B cell (primary cell): Measurements from ENCODE around the gene MPP2. TPM values are rescaled to one million over a fixed set of nuclear protein-coding genes. Genes with fewer than 3 reads are reported as not detected.

Experiments
- ATAC-seq: fragments of 200-7000 bp; cut with Tn5 transposase; one replicate; pipeline ENCODE4 v1.10.0; 2021; ENCODE audit warnings: low read depth, mild to moderate bottlenecking, moderate number of reproducible peaks, moderate library complexity
- CTCF ChIA-PET: fragments of 350-600 bp; sonication (Branson Sonifier 250); formaldehyde crosslinking; loops from one replicate; lab custom pipeline; 2021; ENCODE audit warnings: antibody characterized with exemption, inconsistent platforms; lab: Charles Lee
- POLR2A ChIA-PET: fragments of 350-600 bp; sonication (Branson Sonifier 250); formaldehyde crosslinking; loops from one replicate; lab custom pipeline; 2021; ENCODE audit warnings: antibody characterized with exemption; lab: Charles Lee
- DNase-seq: peaks from one replicate; pipeline ENCODE4 v3.0.0; 2013
- H2AFZ ChIP-seq: 2 replicates; pipeline ENCODE4 v1.6.1; 2012; ENCODE audit warnings: mild to moderate bottlenecking, low read depth, low read length; ENCODE audit not compliant: insufficient read depth, poor library complexity, severe bottlenecking
- H3K27ac ChIP-seq, 2 donors: 1 replicate in 1 of 2; 2 replicates in 1 of 2; pipeline ENCODE4 v1.5.1; 2012 to 2013; ENCODE audit warnings: low read length in 2 of 2, mild to moderate bottlenecking in 2 of 2, moderate library complexity in 1 of 2
- H3K27me3 ChIP-seq, 4 experiments: fragments of 200-600 bp in 1 of 4; sonication (generic) in 1 of 4; replicated peaks in 1 of 4; 1 replicate in 2 of 4; 2 replicates in 2 of 4; pipeline versions ENCODE4 v1.6.1 to v1.7.0; 2013 to 2016; ENCODE audit warnings: low read length in 3 of 4, mild to moderate bottlenecking in 2 of 4, mixed read lengths in 1 of 4, moderate library complexity in 1 of 4; ENCODE audit not compliant: insufficient read depth in 4 of 4, control insufficient read depth in 3 of 4; ENCODE audit errors: control extremely low read depth in 1 of 4
- H3K36me3 ChIP-seq, 2 experiments: replicated peaks in 1 of 2; 1 replicate in 1 of 2; 2 replicates in 1 of 2; pipeline versions ENCODE4 v1.6.1 to v1.7.1; 2013; ENCODE audit warnings: low read length in 1 of 2; ENCODE audit not compliant: insufficient read depth in 2 of 2, control insufficient read depth in 1 of 2; ENCODE audit errors: control extremely low read depth in 1 of 2, extremely low read depth in 1 of 2
- H3K4me1 ChIP-seq, 2 donors: fragments of 200-600 bp in 1 of 2; sonication (generic) in 1 of 2; 1 replicate in 1 of 2; 2 replicates in 1 of 2; pipeline versions ENCODE4 v1.5.1 to v1.6.1; 2013 to 2017; ENCODE audit warnings: low read length in 2 of 2; ENCODE audit not compliant: control insufficient read depth in 2 of 2, insufficient read depth in 2 of 2
- H3K4me2 ChIP-seq: replicated peaks from 2 replicates; pipeline ENCODE3; 2012; ENCODE audit warnings: mild to moderate bottlenecking, low read depth, low read length; ENCODE audit not compliant: poor library complexity, severe bottlenecking
- H3K4me3 ChIP-seq, 5 experiments: fragments of 200-600 bp in 1 of 5; sonication (generic) in 1 of 5; 1 replicate in 3 of 5; 2 replicates in 2 of 5; pipeline versions ENCODE4 v1.5.1 to v1.7.0; 2011 to 2016; ENCODE audit warnings: low read length in 4 of 5, mild to moderate bottlenecking in 4 of 5, low read depth in 2 of 5, control low read depth in 1 of 5, moderate library complexity in 1 of 5; ENCODE audit not compliant: insufficient read depth in 1 of 5; ENCODE audit errors: control extremely low read depth in 1 of 5, extremely low read depth in 1 of 5
- H3K79me2 ChIP-seq: fragments of 200-600 bp; sonication (generic); one replicate; pipeline ENCODE4 v1.6.0; 2016; ENCODE audit warnings: low read length; ENCODE audit not compliant: control insufficient read depth, insufficient read depth
- H3K9ac ChIP-seq: fragments of 200-600 bp; sonication (generic); 2 replicates; pipeline ENCODE4 v1.6.1; 2017; ENCODE audit warnings: mild to moderate bottlenecking, low read length, moderate library complexity
- H3K9me3 ChIP-seq, 3 donors: one replicate each; pipeline versions ENCODE4 v1.6.1 to v1.7.1; 2013; ENCODE audit warnings: low read length in 2 of 3; ENCODE audit not compliant: control insufficient read depth in 2 of 3, insufficient read depth in 1 of 3; ENCODE audit errors: control extremely low read depth in 1 of 3
- H4K20me1 ChIP-seq: 2 replicates; pipeline ENCODE4 v1.6.0; 2012; ENCODE audit warnings: mild to moderate bottlenecking, low read length; ENCODE audit not compliant: insufficient read depth, control insufficient read depth, poor library complexity, severe bottlenecking
- H3K27ac Mint-ChIP-seq: one replicate; pipeline ENCODE4 v1.8.0; 2021; ENCODE audit warnings: mixed read lengths
- H3K27me3 Mint-ChIP-seq: one replicate; pipeline ENCODE4 v1.8.0; 2021; ENCODE audit warnings: mixed read lengths
- H3K4me1 Mint-ChIP-seq: one replicate; pipeline ENCODE4 v1.8.0; 2021; ENCODE audit warnings: mixed read lengths
- H3K4me3 Mint-ChIP-seq: one replicate; pipeline ENCODE4 v1.8.0; 2021; ENCODE audit warnings: mixed read lengths
- H3K9me3 Mint-ChIP-seq: one replicate; pipeline ENCODE4 v1.8.0; 2022; ENCODE audit warnings: mixed read lengths; ENCODE audit not compliant: insufficient read depth
- EZH2 ChIP-seq: IDR thresholded peaks from 2 replicates; pipeline ENCODE4 v1.6.1; 2012; ENCODE audit warnings: borderline replicate concordance, low read depth, mild to moderate bottlenecking, moderate library complexity, low read length; ENCODE audit not compliant: insufficient read depth, poor library complexity, severe bottlenecking
- WGBS: methylation state at CpG from one replicate; pipeline ENCODE4 v1.1.5; 2013; ENCODE audit warnings: missing lambda C conversion rate; ENCODE audit not compliant: insufficient coverage; 5-methylcytosine and 5-hydroxymethylcytosine counted together
- intact Hi-C: fragments of 100-400 bp; cut with micrococcal nuclease; formaldehyde crosslinking; loops from one replicate; pipeline ENCODE4 v1.10.0; 2022
- polyA plus RNA-seq: library from polyadenylated mRNA; depleted of rRNA; stranded (reverse); fragments of >200 nt; gene quantifications from 2 replicates; pipeline ENCODE4 v1.2.3, GENCODE V29; 2012
- total RNA-seq, 2 donors: library from RNA; stranded (reverse); fragments of 120-200 nt in 1 of 2; gene quantifications; 1 replicate in 1 of 2; 2 replicates in 1 of 2; pipeline versions ENCODE4 v1.2.3 to v1.2.4, GENCODE V29; 2013 to 2022
- TF ChIP-seq, protein P1 (sequence below): fragments of 200-600 bp; IDR thresholded peaks from one replicate; pipeline ENCODE4 v1.8.0; 2022; ENCODE audit warnings: antibody characterized with exemption, mild to moderate bottlenecking

MPP2 gene
- total and polyA plus RNA-seq, 2 donors (not counting 1 experiment from before 2014, with no cell fraction given), result 0.15 TPM; not detected in 1

GRCh38 chr17:43890240-43890639 is 17.1 kb downstream of the MPP2 start:
- no peak overlapping the region for H3K4me3 Mint-ChIP-seq
- H3K9me3 Mint-ChIP-seq, result no peaks in the 10 kb centered on the region
- no peaks in the 10 kb centered on the region for H3K36me3 ChIP-seq
- no peak overlapping the region for H2AFZ ChIP-seq
- no peaks in the 10 kb centered on the region for H3K4me1 Mint-ChIP-seq
- H3K27ac ChIP-seq, result no peak overlapping the region
- peaks cover 5% of the 10 kb centered on the region for H3K27me3 Mint-ChIP-seq
- POLR2A ChIA-PET, result no interaction called here
- H3K9ac ChIP-seq, result no peak overlapping the region
- no peak for DNase-seq
- no peaks in the 10 kb centered on the region for H4K20me1 ChIP-seq
- no peaks in the 10 kb centered on the region for H3K9me3 ChIP-seq
- H3K27me3 ChIP-seq, result peaks cover 0 to 10% (median 0%) of the 10 kb centered on the region in 4 experiments
- no CpG with 5 or more reads among the region's 1 CpG for WGBS
- no peaks in the 10 kb centered on the region for H3K4me1 ChIP-seq
- no peak overlapping the region for H3K4me3 ChIP-seq
- CTCF ChIA-PET, result no interaction called here
- no peak overlapping the region for H3K27ac Mint-ChIP-seq
- intact Hi-C loops, result no loop called here
- no peak overlapping the region for H3K4me2 ChIP-seq
- TF ChIP-seq EZH2, result no peak
- TF ChIP-seq, protein P1, sequence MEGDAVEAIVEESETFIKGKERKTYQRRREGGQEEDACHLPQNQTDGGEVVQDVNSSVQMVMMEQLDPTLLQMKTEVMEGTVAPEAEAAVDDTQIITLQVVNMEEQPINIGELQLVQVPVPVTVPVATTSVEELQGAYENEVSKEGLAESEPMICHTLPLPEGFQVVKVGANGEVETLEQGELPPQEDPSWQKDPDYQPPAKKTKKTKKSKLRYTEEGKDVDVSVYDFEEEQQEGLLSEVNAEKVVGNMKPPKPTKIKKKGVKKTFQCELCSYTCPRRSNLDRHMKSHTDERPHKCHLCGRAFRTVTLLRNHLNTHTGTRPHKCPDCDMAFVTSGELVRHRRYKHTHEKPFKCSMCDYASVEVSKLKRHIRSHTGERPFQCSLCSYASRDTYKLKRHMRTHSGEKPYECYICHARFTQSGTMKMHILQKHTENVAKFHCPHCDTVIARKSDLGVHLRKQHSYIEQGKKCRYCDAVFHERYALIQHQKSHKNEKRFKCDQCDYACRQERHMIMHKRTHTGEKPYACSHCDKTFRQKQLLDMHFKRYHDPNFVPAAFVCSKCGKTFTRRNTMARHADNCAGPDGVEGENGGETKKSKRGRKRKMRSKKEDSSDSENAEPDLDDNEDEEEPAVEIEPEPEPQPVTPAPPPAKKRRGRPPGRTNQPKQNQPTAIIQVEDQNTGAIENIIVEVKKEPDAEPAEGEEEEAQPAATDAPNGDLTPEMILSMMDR, result no peak
- ATAC-seq, result no peak
- no peaks in the 10 kb centered on the region for H3K79me2 ChIP-seq

- H2AFZ ChIP-seq, result no peak overlapping the region
- CTCF ChIA-PET, result interaction anchor here (0.6 to 1.7 kb wide), 4 partner anchors 10 to 882 kb away, joined by 4 to 6 read pairs (median 6); no protein-coding TSS in a partner anchor
- H4K20me1 ChIP-seq, result no peaks in the 10 kb centered on the region
- POLR2A ChIA-PET, result interaction anchor here (0.6 kb wide), 1 partner anchor 874 kb away, joined by 3 read pairs; no protein-coding TSS in a partner anchor
- intact Hi-C loops, result no loop called here
- H3K4me2 ChIP-seq, result no peak overlapping the region
- no peak for ATAC-seq
- H3K4me3 Mint-ChIP-seq, result no peak overlapping the region
- no peaks in the 10 kb centered on the region for H3K36me3 ChIP-seq
- no peaks in the 10 kb centered on the region for H3K4me1 ChIP-seq
- H3K79me2 ChIP-seq, result no peaks in the 10 kb centered on the region
- no peak overlapping the region for H3K9ac ChIP-seq
- peaks cover 17% of the 10 kb centered on the region for H3K27me3 Mint-ChIP-seq
- 87% methylated on average over 4 of the region's 4 CpGs for WGBS
- no peak overlapping the region for H3K27ac Mint-ChIP-seq
- TF ChIP-seq EZH2, result no peak
- TF ChIP-seq, protein P1, result no peak
- DNase-seq, result no peak
- no peaks in the 10 kb centered on the region for H3K9me3 ChIP-seq
- H3K27me3 ChIP-seq, result peaks cover 0 to 9% (median 0%) of the 10 kb centered on the region in 4 experiments
- no peak overlapping the region for H3K27ac ChIP-seq
- no peak overlapping the region for H3K4me3 ChIP-seq
- no peaks in the 10 kb centered on the region for H3K4me1 Mint-ChIP-seq
- no peaks in the 10 kb centered on the region for H3K9me3 Mint-ChIP-seq
Observed at GRCh38 chr17:43888548-43888947, 18.8 kb downstream of the MPP2 start.
